Bronchial epithelial cell (primary cell): Measurements from ENCODE around the gene CCNY. TPM values are rescaled to one million over a fixed set of nuclear protein-coding genes. Genes with fewer than 3 reads are reported as not detected.

Experiments
- DNase-seq: peaks from one replicate; pipeline ENCODE4 v3.0.0-alpha.2; 2010; ENCODE audit warnings: low read depth
- FAIRE-seq: peaks from 2 replicates; lab custom pipeline; 2011; peaks lifted over from hg19 to GRCh38; lab: Jason Lieb, UNC
- H3K27me3 ChIP-seq: 2 replicates; pipeline ENCODE4 v1.5.1; 2011; ENCODE audit warnings: low read length; ENCODE audit not compliant: control insufficient read depth, insufficient read depth
- H3K36me3 ChIP-seq: 2 replicates; pipeline ENCODE4 v1.5.1; 2011; ENCODE audit warnings: low read length; ENCODE audit not compliant: control insufficient read depth, insufficient read depth
- H3K4me3 ChIP-seq: 2 replicates; pipeline ENCODE4 v1.5.1; 2011; ENCODE audit warnings: mild to moderate bottlenecking, low read depth, low read length, control low read depth
- total RNA-seq: library from RNA; depleted of rRNA; stranded (reverse); fragments of >200 nt; gene quantifications from 2 replicates; pipeline ENCODE4 v1.2.1, GENCODE V29; 2014
- TF ChIP-seq, protein P1 (sequence below): IDR thresholded peaks from 2 replicates; pipeline ENCODE4 v1.5.1; 2011; ENCODE audit warnings: mild to moderate bottlenecking, moderate library complexity, low read length, control low read depth, inconsistent platforms; ENCODE audit not compliant: insufficient read depth, severe bottlenecking

CCNY gene
- total RNA-seq, 1 donor from 2014 or later, result 66.3 TPM

DNA sequence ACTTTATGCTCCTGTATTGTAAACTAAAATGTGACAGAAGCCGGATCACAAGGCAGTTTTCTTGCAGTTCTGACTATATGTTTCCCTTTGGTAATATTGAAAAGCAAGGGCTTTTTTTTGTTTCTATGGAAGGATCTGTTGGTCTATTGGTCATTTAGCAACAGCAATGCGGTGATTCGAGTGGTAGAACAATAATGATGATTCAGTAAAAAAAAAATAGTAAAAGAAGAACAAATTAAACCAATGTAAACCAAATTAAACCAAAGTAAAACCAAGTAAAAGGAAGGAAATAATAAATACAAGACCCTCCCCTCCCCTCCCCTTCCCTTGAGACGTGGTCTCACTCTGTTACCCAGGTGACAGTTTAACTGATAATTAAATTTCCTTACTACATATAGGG is 17.8 kb upstream of the CCNY start:
- DNase-seq, result no peak
- Histone ChIP-seq H3K4me3 (no peak overlapping the region), H3K27me3 (no peaks in the 10 kb centered on the region), H3K36me3 (peaks cover 5% of the 10 kb centered on the region)
- TF ChIP-seq, protein P1, sequence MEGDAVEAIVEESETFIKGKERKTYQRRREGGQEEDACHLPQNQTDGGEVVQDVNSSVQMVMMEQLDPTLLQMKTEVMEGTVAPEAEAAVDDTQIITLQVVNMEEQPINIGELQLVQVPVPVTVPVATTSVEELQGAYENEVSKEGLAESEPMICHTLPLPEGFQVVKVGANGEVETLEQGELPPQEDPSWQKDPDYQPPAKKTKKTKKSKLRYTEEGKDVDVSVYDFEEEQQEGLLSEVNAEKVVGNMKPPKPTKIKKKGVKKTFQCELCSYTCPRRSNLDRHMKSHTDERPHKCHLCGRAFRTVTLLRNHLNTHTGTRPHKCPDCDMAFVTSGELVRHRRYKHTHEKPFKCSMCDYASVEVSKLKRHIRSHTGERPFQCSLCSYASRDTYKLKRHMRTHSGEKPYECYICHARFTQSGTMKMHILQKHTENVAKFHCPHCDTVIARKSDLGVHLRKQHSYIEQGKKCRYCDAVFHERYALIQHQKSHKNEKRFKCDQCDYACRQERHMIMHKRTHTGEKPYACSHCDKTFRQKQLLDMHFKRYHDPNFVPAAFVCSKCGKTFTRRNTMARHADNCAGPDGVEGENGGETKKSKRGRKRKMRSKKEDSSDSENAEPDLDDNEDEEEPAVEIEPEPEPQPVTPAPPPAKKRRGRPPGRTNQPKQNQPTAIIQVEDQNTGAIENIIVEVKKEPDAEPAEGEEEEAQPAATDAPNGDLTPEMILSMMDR, result no peak
- FAIRE-seq, result no peak

DNA sequence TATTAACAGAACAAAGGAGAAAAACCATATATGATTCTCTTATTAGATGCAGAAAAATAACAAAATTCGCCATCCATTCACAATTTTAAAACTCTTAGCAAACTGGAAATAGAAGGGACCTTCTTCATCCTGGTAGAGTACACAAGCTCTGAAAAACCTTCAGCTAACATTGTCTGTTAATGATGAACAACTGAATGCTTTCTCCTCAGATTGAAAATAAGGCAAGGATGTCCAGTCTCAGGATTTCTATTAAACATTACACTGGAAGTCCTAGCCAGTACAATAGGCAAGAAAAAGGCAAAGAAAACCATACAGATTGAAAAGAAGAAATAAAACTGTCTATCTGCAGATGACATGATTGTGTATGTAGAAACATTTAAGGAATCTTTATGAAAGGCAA is 16.0 kb upstream of the CCNY start:
- DNase-seq (no peak), FAIRE-seq (no peak)
- Histone ChIP-seq H3K4me3 (no peak overlapping the region), H3K36me3 (peaks cover 5% of the 10 kb centered on the region), H3K27me3 (no peaks in the 10 kb centered on the region)
- TF ChIP-seq, protein P1, result no peak

DNA sequence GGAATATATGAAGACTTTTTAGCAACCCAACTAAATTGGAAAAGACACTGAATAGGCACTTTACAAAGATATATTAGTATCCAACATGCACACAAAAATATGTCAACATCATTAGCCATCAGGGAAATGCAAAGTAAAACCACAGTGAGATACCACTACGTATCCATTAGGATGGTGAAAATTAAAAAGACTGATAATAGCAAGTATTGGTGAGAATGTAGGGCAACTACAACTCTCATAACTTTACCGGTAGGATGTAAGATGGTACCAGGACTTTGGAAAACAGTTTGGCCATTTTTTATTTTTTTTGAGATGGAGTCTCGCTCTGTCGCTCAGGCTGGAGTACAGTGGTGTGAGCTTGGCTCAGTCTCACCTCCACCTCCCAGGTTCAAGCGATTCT is 13.7 kb upstream of the CCNY start:
- H3K4me3 ChIP-seq, result no peak overlapping the region
- TF ChIP-seq, protein P1, result no peak
- H3K36me3 ChIP-seq, result peaks cover 3% of the 10 kb centered on the region
- no peaks in the 10 kb centered on the region for H3K27me3 ChIP-seq
- FAIRE-seq (no peak), DNase-seq (no peak)

DNA sequence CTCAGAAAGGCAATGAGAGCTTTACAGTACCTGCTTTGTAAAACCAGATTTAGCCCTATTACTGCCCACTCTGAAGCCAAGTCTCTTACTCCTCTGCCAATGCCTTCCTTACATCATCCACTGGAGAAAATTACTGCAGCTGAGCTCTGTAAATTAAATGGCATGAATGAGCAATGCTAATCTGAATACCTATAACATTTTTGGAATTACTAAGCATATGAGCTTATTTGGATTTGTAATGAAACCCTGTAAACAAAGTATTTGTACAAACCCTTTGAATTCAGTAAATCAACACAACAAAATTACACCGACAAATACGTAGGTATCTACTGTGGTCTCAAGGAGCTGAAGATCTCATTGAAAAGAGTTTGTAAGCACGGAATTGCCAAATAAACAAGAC is 12.1 kb upstream of the CCNY start:
- peaks cover 2% of the 10 kb centered on the region for H3K36me3 ChIP-seq
- TF ChIP-seq, protein P1, result no peak
- no peak for FAIRE-seq

DNA sequence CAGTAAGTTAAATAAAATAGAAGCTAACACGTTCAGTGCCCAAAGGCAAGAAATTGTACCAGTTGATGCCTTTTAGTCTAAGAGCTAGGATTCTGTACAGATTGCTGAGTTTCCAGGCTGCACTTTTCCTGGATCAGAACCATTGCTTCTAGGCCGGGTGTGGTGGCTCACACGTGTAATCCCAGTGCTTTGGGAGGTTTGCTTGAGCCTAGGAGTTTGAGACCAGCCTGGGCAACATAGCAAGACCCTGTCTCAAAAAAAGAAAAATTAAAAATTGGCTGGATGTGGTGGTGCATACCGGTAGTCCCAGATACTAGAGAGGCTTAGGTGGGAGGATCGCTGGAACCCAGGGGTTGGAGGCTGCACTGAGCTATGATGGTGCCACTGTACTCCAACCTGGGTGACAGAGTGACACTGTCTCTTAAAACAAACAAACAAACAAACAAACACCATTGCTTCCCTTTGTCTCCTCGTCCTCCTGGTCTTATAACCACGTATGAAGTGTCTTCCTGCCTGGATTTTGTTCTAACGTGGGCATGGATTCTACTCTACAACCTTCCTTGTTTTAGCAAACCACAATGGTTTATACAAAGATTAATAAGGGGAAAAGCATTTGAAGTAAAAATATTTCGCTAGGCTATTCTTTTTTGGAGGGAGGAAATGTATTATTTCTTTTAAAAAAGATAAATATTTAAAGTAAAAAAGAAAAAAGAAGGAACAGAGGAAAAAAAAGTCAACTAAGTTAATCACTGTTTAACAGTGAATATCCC is 9.7 kb upstream of the CCNY start:
- Histone ChIP-seq H3K36me3 (no peaks in the 10 kb centered on the region), H3K27me3 (no peaks in the 10 kb centered on the region), H3K4me3 (no peak overlapping the region)
- TF ChIP-seq, protein P1, result no peak
- no peak for FAIRE-seq
- no peak for DNase-seq

More for the DNA sequence above, 12.1 kb upstream of the CCNY start:
- no peaks in the 10 kb centered on the region for H3K27me3 ChIP-seq
- H3K4me3 ChIP-seq, result no peak overlapping the region
- DNase-seq, result no peak

DNA sequence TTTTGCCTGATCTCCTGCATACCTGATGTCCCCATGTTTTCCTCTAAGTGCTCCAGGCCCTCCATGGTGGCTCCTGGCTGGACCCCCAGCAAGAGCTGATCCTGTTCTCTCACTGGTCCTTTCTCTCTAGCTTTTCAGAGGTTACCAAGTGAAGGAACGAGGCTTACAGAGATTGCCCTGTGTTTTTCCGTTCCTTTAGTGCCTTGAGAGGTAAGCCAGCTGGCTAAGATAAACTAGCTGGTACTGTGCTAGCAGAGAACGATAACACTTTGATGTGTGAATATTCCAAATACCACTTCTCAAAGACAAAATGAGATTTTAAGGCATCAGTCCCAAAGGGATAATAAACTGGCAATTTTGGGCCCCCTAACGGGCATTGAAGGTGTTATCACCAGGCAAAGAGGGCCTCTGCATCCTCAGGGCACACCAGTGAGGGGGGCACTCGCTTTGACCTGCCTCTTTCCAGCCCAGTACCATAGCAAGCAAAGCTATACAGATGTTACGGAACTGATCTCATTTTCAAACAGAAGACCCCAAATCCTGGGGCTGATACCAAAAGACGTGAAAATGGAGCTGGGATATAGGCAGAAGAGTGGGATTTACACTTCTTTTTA is 8.4 kb upstream of the CCNY start:
- DNase-seq (no peak), FAIRE-seq (no peak)
- H3K4me3 ChIP-seq, result no peak overlapping the region
- TF ChIP-seq, protein P1, result no peak
- H3K27me3 ChIP-seq, result no peaks in the 10 kb centered on the region
- no peaks in the 10 kb centered on the region for H3K36me3 ChIP-seq
